H9 (cell line): ENCODE results near the gene ATRNL1. TPM values are rescaled to one million over a fixed set of nuclear protein-coding genes. Genes with fewer than 3 reads are reported as not detected.

Experiments
- DNase-seq: peaks from one replicate; pipeline ENCODE4 v3.0.0-alpha.2; 2017
- H2AFZ ChIP-seq: one replicate; pipeline ENCODE4 v1.6.1; 2013; ENCODE audit warnings: mild to moderate bottlenecking, low read length, control low read depth, moderate library complexity
- H2AK5ac ChIP-seq: 2 replicates; pipeline ENCODE4 v1.6.1; 2013; ENCODE audit warnings: low read length, control low read depth, mixed read lengths; ENCODE audit not compliant: insufficient read length
- H2BK120ac ChIP-seq: one replicate; pipeline ENCODE4 v1.6.1; 2013; ENCODE audit warnings: low read depth, mild to moderate bottlenecking, low read length, control low read depth, inconsistent platforms; ENCODE audit not compliant: poor library complexity, severe bottlenecking
- H2BK12ac ChIP-seq: 2 replicates; pipeline ENCODE4 v1.6.1; 2013; ENCODE audit warnings: low read length, control low read depth, mixed read lengths, low read depth; ENCODE audit not compliant: insufficient read length
- H2BK15ac ChIP-seq: 2 replicates; pipeline ENCODE4 v1.6.1; 2013; ENCODE audit warnings: low read depth, low read length, control low read depth
- H2BK20ac ChIP-seq: one replicate; pipeline ENCODE4 v1.6.1; 2013; ENCODE audit warnings: low read depth, mild to moderate bottlenecking, low read length, control low read depth, inconsistent platforms; ENCODE audit not compliant: poor library complexity, severe bottlenecking
- H2BK5ac ChIP-seq: 2 replicates; pipeline ENCODE4 v1.6.1; 2013; ENCODE audit warnings: low read length, control low read depth, mixed read lengths; ENCODE audit not compliant: insufficient read length
- H3K14ac ChIP-seq: 2 replicates; pipeline ENCODE4 v1.6.1; 2013; ENCODE audit warnings: low read length, control low read depth; ENCODE audit not compliant: insufficient read depth
- H3K18ac ChIP-seq: 2 replicates; pipeline ENCODE4 v1.6.1; 2013; ENCODE audit warnings: low read depth, mild to moderate bottlenecking, mixed read lengths, low read length, control low read depth; ENCODE audit not compliant: insufficient read length
- H3K23ac ChIP-seq: 2 replicates; pipeline ENCODE4 v1.6.1; 2013; ENCODE audit warnings: low read length, control low read depth, mixed read lengths, low read depth; ENCODE audit not compliant: insufficient read length
- H3K23me2 ChIP-seq: 2 replicates; pipeline ENCODE4 v1.6.1; 2013; ENCODE audit warnings: low read depth, mild to moderate bottlenecking, mixed read lengths, low read length, control low read depth; ENCODE audit not compliant: insufficient read length, poor library complexity, severe bottlenecking
- H3K27ac ChIP-seq: 2 replicates; pipeline ENCODE4 v1.5.1; 2013; ENCODE audit warnings: low read length, control low read depth, mixed read lengths, low read depth; ENCODE audit not compliant: insufficient read length
- H3K27me3 ChIP-seq: 2 replicates; pipeline ENCODE4 v1.6.1; 2013; ENCODE audit warnings: low read length, control low read depth, inconsistent platforms; ENCODE audit not compliant: insufficient read depth
- H3K4ac ChIP-seq: 2 replicates; pipeline ENCODE4 v1.6.1; 2013; ENCODE audit warnings: low read depth, mild to moderate bottlenecking, control low read depth, inconsistent platforms, low read length, moderate library complexity
- H3K4me1 ChIP-seq: 2 replicates; pipeline ENCODE4 v1.6.1; 2013; ENCODE audit warnings: low read length, control low read depth, inconsistent platforms; ENCODE audit not compliant: insufficient read depth
- H3K4me2 ChIP-seq: 2 replicates; pipeline ENCODE4 v1.6.1; 2013; ENCODE audit warnings: low read length, control low read depth, mixed read lengths; ENCODE audit not compliant: insufficient read length, insufficient read depth
- H3K56ac ChIP-seq: 2 replicates; pipeline ENCODE4 v1.6.1; 2013; ENCODE audit warnings: low read depth, mild to moderate bottlenecking, mixed read lengths, low read length, control low read depth; ENCODE audit not compliant: insufficient read length
- H3K79me1 ChIP-seq: 2 replicates; pipeline ENCODE4 v1.6.1; 2013; ENCODE audit warnings: low read depth, mild to moderate bottlenecking, moderate library complexity, low read length, control low read depth, inconsistent platforms; ENCODE audit not compliant: insufficient read depth, poor library complexity, severe bottlenecking
- H3K79me2 ChIP-seq: 2 replicates; pipeline ENCODE4 v1.6.1; 2013; ENCODE audit warnings: low read length, control low read depth, inconsistent platforms; ENCODE audit not compliant: insufficient read depth
- H3K9ac ChIP-seq: 2 replicates; pipeline ENCODE4 v1.6.1; 2013; ENCODE audit warnings: low read length, control low read depth, mixed read lengths; ENCODE audit not compliant: insufficient read length; ENCODE audit errors: extremely low read depth
- H3K9me3 ChIP-seq: one replicate; pipeline ENCODE4 v1.6.1; 2013; ENCODE audit warnings: low read depth, low read length, inconsistent platforms; ENCODE audit not compliant: control insufficient read depth
- H3T11ph ChIP-seq: one replicate; pipeline ENCODE4 v1.6.1; 2013; ENCODE audit warnings: mild to moderate bottlenecking, low read length, control low read depth, inconsistent platforms
- H4K20me1 ChIP-seq: one replicate; pipeline ENCODE4 v1.6.1; 2013; ENCODE audit not compliant: control insufficient read depth, insufficient read length, insufficient read depth
- H4K5ac ChIP-seq: 2 replicates; pipeline ENCODE4 v1.6.1; 2013; ENCODE audit warnings: low read depth, mild to moderate bottlenecking, mixed read lengths, low read length, control low read depth; ENCODE audit not compliant: insufficient read length
- H4K8ac ChIP-seq: replicated peaks from 2 replicates; pipeline ENCODE4 v1.6.1; 2013; ENCODE audit warnings: low read length, control low read depth, mixed read lengths, low read depth; ENCODE audit not compliant: insufficient read length
- H4K91ac ChIP-seq: 2 replicates; pipeline ENCODE4 v1.6.1; 2013; ENCODE audit warnings: low read depth, mild to moderate bottlenecking, moderate library complexity, mixed read lengths, low read length, control low read depth; ENCODE audit not compliant: insufficient read length
- H3K27ac Mint-ChIP-seq, 3 experiments: 2 replicates in 2 of 3; 3 replicates in 1 of 3; pipeline ENCODE4 v1.8.0; 2020 to 2021; ENCODE audit warnings: mixed read lengths in 3 of 3, mild to moderate bottlenecking in 1 of 3, moderate library complexity in 1 of 3
- H3K27me3 Mint-ChIP-seq: 2 replicates; pipeline ENCODE4 v1.8.0; 2021; ENCODE audit warnings: low read depth, mild to moderate bottlenecking, moderate library complexity, mixed read lengths
- H3K36me3 Mint-ChIP-seq, 3 experiments: 2 replicates in 2 of 3; 3 replicates in 1 of 3; pipeline ENCODE4 v1.8.0; 2020 to 2021; ENCODE audit warnings: low read depth in 3 of 3, mixed read lengths in 3 of 3; ENCODE audit not compliant: insufficient read depth in 1 of 3
- H3K4me1 Mint-ChIP-seq, 2 experiments: 2 replicates each; pipeline ENCODE4 v1.8.0; 2020; ENCODE audit warnings: mixed read lengths in 2 of 2
- H3K4me3 Mint-ChIP-seq, 2 experiments: 2 replicates in 1 of 2; 3 replicates in 1 of 2; pipeline ENCODE4 v1.8.0; 2020 to 2021; ENCODE audit warnings: mild to moderate bottlenecking in 2 of 2, mixed read lengths in 2 of 2, moderate library complexity in 1 of 2
- H3K9me3 Mint-ChIP-seq, 2 experiments: 2 replicates in 1 of 2; 3 replicates in 1 of 2; pipeline ENCODE4 v1.8.0; 2020; ENCODE audit warnings: mild to moderate bottlenecking in 2 of 2, mixed read lengths in 2 of 2, moderate library complexity in 1 of 2
- CTCF ChIP-seq: fragments of 200-600 bp; sonication (generic); conservative IDR thresholded peaks from 3 replicates; pipeline ENCODE4 v1.8.0; 2021; ENCODE audit warnings: antibody characterized with exemption, mild to moderate bottlenecking
- total RNA-seq: library from RNA; stranded (reverse); gene quantifications from 2 replicates; pipeline ENCODE4 v1.2.1, GENCODE V29; 2021

ATRNL1 gene
- total RNA-seq, 1 experiment from 2014 or later: 9.2 TPM

GRCh38 chr10:115141254-115141653 lies 48.1 kb downstream of the ATRNL1 start:
- no peak overlapping the region for H3K23ac ChIP-seq
- H2AFZ ChIP-seq: no peak overlapping the region
- H2BK15ac ChIP-seq: no peak overlapping the region
- no peak overlapping the region for H4K91ac ChIP-seq
- H3K9ac ChIP-seq: no peak overlapping the region
- H3T11ph ChIP-seq: no peak overlapping the region
- no peak for DNase-seq
- no peaks in the 10 kb centered on the region for H3K27me3 ChIP-seq
- no peak overlapping the region for H3K56ac ChIP-seq
- no peak overlapping the region for H3K4me2 ChIP-seq
- Mint-ChIP-seq H3K9me3 (peaks cover 20 to 23% of the 10 kb centered on the region in 2 experiments), H3K4me1 (peaks cover 5 to 7% of the 10 kb centered on the region in 2 experiments; a peak in 3 of 4 replicates), H3K27ac (no peak overlapping the region), H3K4me3 (no peak overlapping the region), H3K36me3 (peaks cover 19 to 24% (median 23%) of the 10 kb centered on the region in 3 experiments), H3K27me3 (no peaks in the 10 kb centered on the region; the same call in 1 of the 2 replicates)
- no peak overlapping the region for H2BK120ac ChIP-seq
- no peak overlapping the region for H3K18ac ChIP-seq
- no peak overlapping the region for H3K14ac ChIP-seq
- H3K9me3 ChIP-seq: no peaks in the 10 kb centered on the region
- H2BK20ac ChIP-seq: no peak overlapping the region
- H3K23me2 ChIP-seq: no peaks in the 10 kb centered on the region
- H3K79me1 ChIP-seq: no peaks in the 10 kb centered on the region
- no peak overlapping the region for H4K8ac ChIP-seq
- H3K27ac ChIP-seq: no peak overlapping the region
- H4K20me1 ChIP-seq: no peaks in the 10 kb centered on the region
- no peaks in the 10 kb centered on the region for H3K4me1 ChIP-seq
- no peak overlapping the region for H2BK12ac ChIP-seq
- TF ChIP-seq CTCF: peak; percentile 62; the same call in 2 of the 3 replicates
- no peak overlapping the region for H4K5ac ChIP-seq
- H2BK5ac ChIP-seq: no peak overlapping the region
- no peak overlapping the region for H3K4ac ChIP-seq
- no peak overlapping the region for H2AK5ac ChIP-seq
- H3K79me2 ChIP-seq: no peaks in the 10 kb centered on the region
